ENCODE data around the gene TMEM45B.
A peak's percentile ranks its signal among the peaks of the same experiment; 100 is the strongest.
"Not testable (repeated sequence)": the region's sequence is repeated elsewhere in the genome, so short reads cannot be mapped to it uniquely, and the experiment has no call there.

The TMEM45B gene

DNA sequence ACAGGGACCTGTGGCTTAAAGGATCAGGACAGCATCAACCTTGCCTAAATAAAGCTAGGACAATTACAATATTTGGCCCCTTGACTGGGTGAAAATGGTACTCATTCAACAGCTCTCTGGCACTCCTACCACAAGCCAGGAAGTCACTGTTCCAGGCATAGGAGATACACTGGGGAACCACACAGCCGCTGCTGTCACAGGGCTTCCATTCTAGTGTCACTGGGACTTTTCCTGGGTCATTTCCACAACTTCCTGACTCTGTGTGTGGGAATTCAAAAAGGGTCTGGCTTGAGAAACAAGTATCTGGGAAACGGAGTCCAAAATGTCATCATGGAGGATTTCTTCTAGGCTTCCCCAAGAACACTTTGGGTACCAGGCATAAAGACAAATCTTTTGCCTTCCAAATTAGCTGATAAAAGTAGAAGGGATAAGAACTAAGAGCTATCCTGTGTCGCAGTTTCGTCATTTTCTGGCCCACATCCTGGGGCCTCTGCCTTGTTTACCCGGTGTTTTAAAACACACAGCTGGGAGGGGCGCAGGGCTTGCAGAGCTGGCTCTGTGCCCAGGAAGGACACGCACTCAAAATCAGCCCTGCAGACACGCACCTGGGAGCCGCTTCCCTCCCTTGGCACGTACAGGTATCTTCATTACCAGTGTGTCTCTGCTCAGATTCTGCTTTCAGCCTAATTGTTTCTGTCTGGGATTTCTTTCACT is 38.0 kb downstream of the TMEM45B start:
- DNase-seq = no peak

GRCh38 chr11:129854232-129854805 is 38.7 kb downstream of the TMEM45B start:
- DNase-seq = no peak

- no peak for DNase-seq
Measured at GRCh38 chr11:129855086-129855485, 39.4 kb downstream of the TMEM45B start.

DNA sequence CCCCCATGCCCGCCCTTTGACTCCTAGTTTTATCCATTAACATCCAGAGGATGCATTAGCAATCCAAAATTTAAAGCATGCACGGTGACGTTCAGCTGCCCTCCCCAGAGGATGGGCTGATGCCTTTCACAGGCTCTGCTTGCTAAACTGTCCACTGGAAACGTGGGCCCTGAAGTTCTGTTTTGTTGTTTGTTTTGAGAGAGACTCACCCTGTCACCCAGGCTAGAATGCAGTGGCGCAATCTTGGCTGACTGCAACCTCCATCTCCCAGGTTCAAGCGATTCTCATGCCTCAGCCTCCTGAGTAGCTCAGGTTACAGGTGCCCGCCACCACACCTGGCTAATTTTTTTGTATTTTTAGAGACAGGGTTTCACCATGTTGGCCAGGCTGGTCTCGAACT is 40.4 kb downstream of the TMEM45B start:
- DNase-seq = no peak

- no peak for DNase-seq
Measured at GRCh38 chr11:129861702-129862522, 46.3 kb downstream of the TMEM45B start.

GRCh38 chr11:129864811-129865210 is 49.2 kb downstream of the TMEM45B start:
- DNase-seq = no peak

DNA sequence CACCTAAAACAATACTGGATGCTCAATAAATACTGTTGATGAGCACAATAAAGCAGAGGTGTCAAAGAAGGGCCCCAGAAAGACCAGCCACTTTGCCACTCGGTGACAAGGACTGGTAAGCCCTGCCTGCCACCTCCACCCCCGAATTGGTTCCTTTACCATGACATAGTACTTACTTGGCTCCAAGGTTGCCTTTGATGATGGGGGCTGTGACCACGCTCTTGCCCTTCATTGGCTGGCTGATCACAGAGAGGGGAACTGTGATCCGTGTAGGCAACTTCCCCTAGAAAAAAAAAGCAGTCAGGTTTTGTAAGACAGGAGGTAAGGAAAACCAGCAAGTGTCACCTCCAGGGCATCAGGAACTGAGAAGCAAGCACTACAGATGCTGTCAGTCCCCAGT is 50.1 kb downstream of the TMEM45B start:
- no peak for DNase-seq

DNA sequence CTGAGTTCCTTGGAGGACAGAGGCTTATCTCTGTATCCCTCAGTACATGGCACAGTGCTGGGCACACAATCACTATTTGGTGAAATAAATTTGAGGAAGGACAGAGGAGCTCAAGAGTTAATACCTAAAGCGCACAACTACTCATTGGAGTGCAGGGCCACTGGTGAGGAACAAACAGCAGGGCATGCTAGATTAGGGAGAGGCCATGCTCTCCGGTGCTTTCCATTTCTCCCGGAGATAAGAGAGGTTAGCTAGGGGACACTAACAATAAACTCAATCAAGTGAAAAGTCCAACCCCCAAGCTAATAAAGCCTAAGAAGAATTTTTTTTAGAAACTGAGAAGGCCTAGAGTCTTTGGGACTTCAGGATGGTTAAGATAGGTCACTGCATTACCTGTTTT is 50.7 kb downstream of the TMEM45B start:
- no peak for DNase-seq

DNA sequence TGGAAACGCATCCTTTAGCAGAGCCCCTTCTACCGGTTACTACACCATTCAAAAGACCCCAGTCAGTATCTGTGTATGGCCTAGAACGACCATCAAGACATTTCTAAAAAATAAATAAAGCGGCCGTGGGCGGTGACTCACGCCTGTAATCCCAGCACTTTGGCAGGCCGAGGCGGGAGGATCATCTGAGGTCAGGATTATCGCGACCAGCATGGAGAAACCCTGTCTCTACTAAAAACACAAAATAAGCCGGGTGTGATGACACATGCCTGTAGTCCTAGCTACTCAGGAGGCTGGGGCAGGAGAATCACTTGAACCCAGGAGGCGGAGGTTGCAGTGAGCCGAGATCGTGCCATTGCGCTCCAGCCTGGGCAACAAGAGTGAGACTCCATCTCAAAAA is 53.0 kb downstream of the TMEM45B start:
- not testable (repeated sequence) for DNase-seq

GRCh38 chr11:129871914-129872313 is 56.3 kb downstream of the TMEM45B start:
- no peak for DNase-seq

DNA sequence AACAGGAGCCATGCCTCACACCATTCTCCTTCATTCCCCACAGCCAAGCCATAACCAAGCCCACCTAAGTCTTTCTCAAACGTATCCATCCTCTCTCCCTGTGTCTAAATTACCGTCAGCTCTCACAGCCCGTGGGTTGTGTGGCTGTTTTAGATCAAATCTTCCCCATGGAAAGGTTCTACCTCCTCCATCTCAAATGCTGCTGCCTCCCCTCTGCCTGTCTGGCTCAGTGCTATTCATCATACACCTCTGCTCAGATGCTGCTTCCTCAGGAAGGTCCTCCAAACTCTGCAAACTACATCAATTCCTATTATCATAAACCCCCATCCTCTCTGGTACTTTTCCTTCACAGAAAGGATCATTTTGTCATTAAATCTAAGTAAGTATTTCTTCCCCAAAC is 64.7 kb downstream of the TMEM45B start:
- DNase-seq = no peak

GRCh38 chr11:129881570-129882170 is 66.0 kb downstream of the TMEM45B start:
- peak; percentile 58 for DNase-seq

GRCh38 chr11:129884581-129884980 is 68.9 kb downstream of the TMEM45B start:
- no peak for DNase-seq

- DNase-seq = no peak
Measured at GRCh38 chr11:129885381-129885780, 69.7 kb downstream of the TMEM45B start.

DNA sequence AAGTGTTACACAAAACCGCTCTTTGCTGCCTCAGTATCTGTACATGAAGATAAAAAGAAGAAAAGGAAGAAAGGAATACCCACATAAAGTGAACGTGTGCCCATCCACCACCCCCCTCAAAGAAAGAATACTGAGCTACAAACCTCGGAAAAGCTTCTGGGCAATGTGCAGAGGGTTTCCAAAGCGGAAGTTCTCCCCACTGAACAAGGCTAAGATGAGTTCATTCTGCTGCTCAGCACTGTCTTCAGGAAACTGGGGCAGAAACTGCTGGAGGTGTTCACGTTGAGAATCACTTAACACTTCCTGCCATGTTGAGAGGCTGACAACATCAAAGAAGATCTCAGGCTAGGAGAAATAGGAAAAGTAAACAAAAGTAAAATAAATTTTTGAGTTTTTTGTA is 72.8 kb downstream of the TMEM45B start:
- no peak for DNase-seq

DNA sequence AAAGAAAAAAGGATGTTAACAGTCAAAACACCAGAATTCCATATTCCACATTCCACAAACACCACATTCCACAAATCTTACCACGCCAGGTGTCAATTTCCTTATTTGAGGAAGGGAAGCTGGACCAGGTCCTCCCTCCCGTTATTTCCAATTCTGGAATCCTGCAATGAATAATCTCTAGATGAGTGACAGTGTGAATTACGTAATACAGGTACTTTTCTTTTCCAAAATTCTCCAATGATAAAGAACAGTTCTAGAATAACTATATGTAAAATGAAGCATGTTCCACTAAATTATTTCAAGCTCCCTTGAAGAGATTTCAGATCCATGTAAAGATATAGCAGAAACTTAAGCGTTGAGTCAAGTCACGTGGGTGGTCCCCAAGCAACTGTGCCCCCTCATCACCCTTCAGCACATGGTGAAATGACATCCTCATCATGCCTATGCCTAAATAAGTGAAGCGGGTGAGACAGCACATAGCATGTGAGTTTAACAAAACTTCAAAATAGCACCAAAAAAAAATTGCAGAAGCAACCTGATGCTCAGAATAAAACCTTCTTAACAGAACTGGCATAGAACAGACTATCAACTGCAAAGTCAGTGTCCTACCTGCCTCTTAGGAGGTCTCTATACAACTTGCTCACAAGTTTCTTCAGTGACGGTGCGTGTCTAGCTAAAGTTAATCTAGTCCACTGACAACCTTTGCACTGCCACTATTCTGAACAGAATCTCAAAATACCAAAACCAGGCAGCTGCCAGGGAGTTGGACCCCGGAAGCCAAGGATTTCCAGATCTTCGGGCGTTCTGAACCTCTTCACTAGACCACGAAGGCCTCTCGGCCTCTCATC is 78.9 kb downstream of the TMEM45B start:
- peak; percentile 66 for DNase-seq

DNA sequence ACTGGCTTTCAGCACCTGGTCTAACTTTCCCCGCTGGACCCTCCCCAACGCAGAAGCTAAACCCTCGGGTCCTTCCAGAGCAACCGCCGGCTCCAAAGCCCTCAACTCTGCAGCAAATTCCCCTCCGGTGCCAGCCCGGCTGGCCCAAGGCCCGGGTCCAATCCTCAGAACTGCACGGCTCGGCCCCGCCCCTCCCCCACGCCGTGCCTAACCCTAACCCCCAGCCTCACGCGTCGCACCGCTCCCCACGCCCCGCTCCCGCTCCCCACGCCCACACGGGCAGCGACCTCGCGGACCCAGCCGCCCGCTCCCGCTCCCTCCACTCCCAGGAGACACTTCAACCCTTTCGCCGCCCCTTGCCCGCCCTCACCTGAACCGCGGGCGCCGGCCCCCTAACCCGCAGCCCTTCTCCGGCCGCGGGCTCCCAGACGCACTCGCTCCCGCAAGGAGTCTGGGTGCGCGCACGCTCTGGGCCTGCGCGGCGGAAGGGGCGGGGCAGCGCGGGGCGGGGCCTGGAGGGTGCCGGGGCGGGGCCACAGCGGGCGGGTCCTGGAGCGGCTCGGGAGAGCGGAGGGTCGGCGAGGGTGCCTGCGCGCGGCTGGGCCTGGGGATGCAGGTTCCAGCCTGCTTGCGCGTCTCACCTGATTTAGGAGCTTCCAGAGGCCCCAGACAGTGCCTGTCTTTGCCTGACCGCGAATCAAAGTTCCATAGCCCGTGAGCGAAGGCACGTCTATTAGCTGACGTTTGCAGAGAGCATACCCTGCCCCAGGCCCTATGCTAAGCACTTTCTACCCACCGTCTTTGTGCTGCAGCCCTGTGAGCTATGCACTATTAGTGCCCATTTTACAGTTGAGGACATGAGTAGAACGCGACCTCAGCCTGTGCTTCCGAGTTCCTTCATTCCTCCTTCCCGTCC is 79.7 kb downstream of the TMEM45B start, which contains the start of gene NFRKB:
Gene NFRKB, minus strand, starts transcription at position 453 of the 916 bp plus-strand sequence. CDS start 2,729 bp downstream, outside the sequence.
- peak; percentile 93 for DNase-seq

DNA sequence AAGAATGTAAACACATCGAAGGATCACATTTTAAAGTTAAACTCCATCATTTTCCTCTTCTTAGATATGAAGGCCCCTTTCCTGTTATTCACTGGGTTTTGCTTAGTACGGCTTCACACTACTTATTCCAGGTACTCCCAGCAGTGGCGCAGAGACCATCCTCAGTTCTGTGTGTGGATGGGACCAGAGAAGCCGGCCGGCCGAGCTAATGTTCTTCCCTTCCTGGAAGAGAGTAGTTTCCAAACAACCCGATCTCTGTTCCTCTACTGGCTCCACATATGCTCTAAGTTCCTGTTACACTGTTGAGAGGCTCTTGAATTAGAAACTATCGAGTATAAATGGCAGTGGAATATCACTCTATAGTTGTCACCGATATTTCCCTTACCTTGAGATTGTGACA is 80.4 kb downstream of the TMEM45B start:
- DNase-seq = peak; percentile 72

DNA sequence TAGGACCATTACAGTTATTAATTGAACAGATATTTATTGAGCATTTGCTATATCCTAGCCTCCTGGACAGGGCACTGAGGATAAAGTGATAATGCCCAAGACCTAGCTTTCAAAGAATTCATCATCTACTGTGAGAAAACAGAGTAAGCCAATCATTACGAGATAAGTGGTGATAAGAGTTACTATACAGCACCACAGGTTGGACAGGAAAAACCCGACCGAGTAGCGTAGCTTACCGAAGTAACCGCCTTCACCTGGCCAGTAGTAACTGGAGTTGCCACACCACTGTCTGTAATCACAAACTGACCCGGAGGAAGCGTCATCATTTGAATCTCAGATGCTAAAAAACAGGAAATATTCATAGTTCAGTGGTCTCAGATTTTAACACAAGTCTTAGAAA is 89.8 kb downstream of the TMEM45B start:
- DNase-seq = no peak
